Panc1 (cell line): ENCODE measurements around the gene TFPI2. TPM values are rescaled to one million over a fixed set of nuclear protein-coding genes. Genes with fewer than 3 reads are reported as not detected.

Experiments
- ATAC-seq: fragments of 200-7000 bp; cut with Tn5 transposase; 2 replicates; pipeline ENCODE4 v1.9.1; 2020; ENCODE audit warnings: mild to moderate bottlenecking, moderate library complexity
- BruUV-seq: library from RNA; stranded (reverse); fragments of 400-500 nt; replicated peaks from 2 replicates; lab custom pipeline; 2021; lab: Mats Ljungman, UMichigan
- CTCF ChIA-PET: fragments of 300-600 bp; sonication (Branson Sonifier 250); formaldehyde crosslinking; loops from one replicate; lab custom pipeline; 2022; ENCODE audit warnings: antibody characterized with exemption; lab: Charles Lee
- POLR2A ChIA-PET: fragments of 300-600 bp; sonication (Branson Sonifier 250); formaldehyde crosslinking; loops from one replicate; lab custom pipeline; 2022; ENCODE audit warnings: antibody characterized with exemption; lab: Charles Lee
- DNase-seq: peaks from one replicate; pipeline ENCODE4 v3.0.0-alpha.2; 2010; ENCODE audit warnings: low read depth, low spot score
- H3K27ac ChIP-seq: 2 replicates; pipeline ENCODE4 v1.5.1; 2011; ENCODE audit warnings: mild to moderate bottlenecking, low read length, inconsistent platforms
- H3K27me3 ChIP-seq: fragments of 200-500 bp; sonication (Bioruptor generic); 2 replicates; pipeline ENCODE4 v1.6.0; 2014; ENCODE audit warnings: low read length, inconsistent platforms; ENCODE audit not compliant: control insufficient read depth, insufficient read depth
- H3K36me3 ChIP-seq: fragments of 200-500 bp; sonication (Bioruptor generic); 2 replicates; pipeline ENCODE4 v1.5.1; 2014; ENCODE audit warnings: inconsistent platforms, mild to moderate bottlenecking, low read length, moderate library complexity; ENCODE audit not compliant: control insufficient read depth, insufficient read depth
- H3K4me1 ChIP-seq: 2 replicates; pipeline ENCODE4 v1.5.1; 2011; ENCODE audit warnings: inconsistent platforms, mild to moderate bottlenecking, low read length, moderate library complexity; ENCODE audit not compliant: control insufficient read depth, insufficient read depth
- H3K4me3 ChIP-seq, 2 experiments: 2 replicates each; pipeline ENCODE4 v1.5.1; 2011 to 2012; ENCODE audit warnings: low read depth in 2 of 2, low read length in 2 of 2, mild to moderate bottlenecking in 2 of 2, inconsistent platforms in 1 of 2, moderate library complexity in 1 of 2
- H3K9me3 ChIP-seq: fragments of 200-500 bp; sonication (Bioruptor generic); 2 replicates; pipeline ENCODE4 v1.5.1; 2014; ENCODE audit warnings: low read depth, mild to moderate bottlenecking, inconsistent platforms, low read length, moderate library complexity; ENCODE audit not compliant: control insufficient read depth, insufficient read depth
- CTCF ChIP-seq: fragments of 450-650 bp; IDR thresholded peaks from 2 replicates; pipeline ENCODE4 v1.5.1; 2017; ENCODE audit warnings: mild to moderate bottlenecking
- POLR2AphosphoS5 ChIP-seq: IDR thresholded peaks from 2 replicates; pipeline ENCODE4 v1.6.1; 2012; ENCODE audit warnings: mild to moderate bottlenecking, low read depth, low read length, moderate library complexity
- REST ChIP-seq, 2 experiments: IDR thresholded peaks; 2 replicates each; pipeline ENCODE4 v1.6.1; 2011 to 2012; ENCODE audit warnings: low read depth in 2 of 2, control low read depth in 1 of 2, low read length in 1 of 2, mild to moderate bottlenecking in 1 of 2, moderate library complexity in 1 of 2; ENCODE audit not compliant: insufficient read depth in 1 of 2
- SIN3A ChIP-seq: IDR thresholded peaks from 2 replicates; pipeline ENCODE4 v1.6.1; 2012; ENCODE audit warnings: low read depth, mild to moderate bottlenecking, low read length, moderate library complexity, borderline replicate concordance; ENCODE audit not compliant: insufficient read depth
- TCF7L2 ChIP-seq: IDR thresholded peaks from 2 replicates; pipeline ENCODE4 v1.6.1; 2011; ENCODE audit warnings: mild to moderate bottlenecking, low read depth, low read length, inconsistent platforms
- in situ Hi-C: cut with HindIII; loops from 2 replicates; pipeline ENCODE4 v1.10.0; 2016; ENCODE audit warnings: low sequenced_read_pairs, low pct_unique_long_range_greater_than_20kb
- intact Hi-C: fragments of 100-400 bp; cut with micrococcal nuclease; formaldehyde crosslinking; loops from one replicate; pipeline ENCODE4 v1.10.0; 2022; ENCODE audit not compliant: unreplicated experiment
- total RNA-seq: library from RNA; stranded (reverse); gene quantifications from one replicate; pipeline ENCODE4 v1.2.1, GENCODE V29; 2021; ENCODE audit not compliant: unreplicated experiment

Gene TFPI2
- total RNA-seq, 1 experiment from 2014 or later, result 2.9 TPM

GRCh38 chr7:93855797-93856196, 34.8 kb downstream of the TFPI2 start:
- Histone ChIP-seq H3K9me3 (no peaks in the 10 kb centered on the region), H3K27ac (no peak overlapping the region), H3K36me3 (no peaks in the 10 kb centered on the region), H3K4me1 (no peaks in the 10 kb centered on the region), H3K27me3 (no peaks in the 10 kb centered on the region), H3K4me3 (no peak overlapping the region)
- intact Hi-C loops, result no loop called here
- CTCF ChIA-PET, result no interaction called here
- in situ Hi-C loops, result no loop called here
- TF ChIP-seq POLR2AphosphoS5 (no peak), REST (IDR thresholded peaks at IDR 0.05; ENCODE audit: insufficient read depth in 1 of 2, low read depth in 2 of 2, low read length in 1 of 2) (no peak), CTCF (no peak), SIN3A (no peak), TCF7L2 (no peak)
- POLR2A ChIA-PET, result no interaction called here
- no TSS peak for BruUV-seq
- ATAC-seq (no peak), DNase-seq (no peak)

- CTCF ChIA-PET, result no interaction called here
- ATAC-seq (no peak), DNase-seq (no peak)
- Histone ChIP-seq H3K36me3 (no peaks in the 10 kb centered on the region), H3K4me1 (no peaks in the 10 kb centered on the region), H3K9me3 (no peaks in the 10 kb centered on the region), H3K4me3 (no peak overlapping the region), H3K27ac (no peak overlapping the region), H3K27me3 (no peaks in the 10 kb centered on the region)
- no TSS peak for BruUV-seq
- TF ChIP-seq REST (IDR thresholded peaks at IDR 0.05; ENCODE audit: insufficient read depth in 1 of 2, low read depth in 2 of 2, low read length in 1 of 2) (no peak), SIN3A (no peak), TCF7L2 (no peak), POLR2AphosphoS5 (no peak), CTCF (no peak)
- POLR2A ChIA-PET, result no interaction called here
- intact Hi-C loops, result no loop called here
- in situ Hi-C loops, result no loop called here
Measured at GRCh38 chr7:93854480-93854879, 36.1 kb downstream of the TFPI2 start.
